ENCODE results near the gene PER1. TPM values are rescaled to one million over a fixed set of nuclear protein-coding genes. Genes with fewer than 3 reads are reported as not detected.

The PER1 gene, protein sequence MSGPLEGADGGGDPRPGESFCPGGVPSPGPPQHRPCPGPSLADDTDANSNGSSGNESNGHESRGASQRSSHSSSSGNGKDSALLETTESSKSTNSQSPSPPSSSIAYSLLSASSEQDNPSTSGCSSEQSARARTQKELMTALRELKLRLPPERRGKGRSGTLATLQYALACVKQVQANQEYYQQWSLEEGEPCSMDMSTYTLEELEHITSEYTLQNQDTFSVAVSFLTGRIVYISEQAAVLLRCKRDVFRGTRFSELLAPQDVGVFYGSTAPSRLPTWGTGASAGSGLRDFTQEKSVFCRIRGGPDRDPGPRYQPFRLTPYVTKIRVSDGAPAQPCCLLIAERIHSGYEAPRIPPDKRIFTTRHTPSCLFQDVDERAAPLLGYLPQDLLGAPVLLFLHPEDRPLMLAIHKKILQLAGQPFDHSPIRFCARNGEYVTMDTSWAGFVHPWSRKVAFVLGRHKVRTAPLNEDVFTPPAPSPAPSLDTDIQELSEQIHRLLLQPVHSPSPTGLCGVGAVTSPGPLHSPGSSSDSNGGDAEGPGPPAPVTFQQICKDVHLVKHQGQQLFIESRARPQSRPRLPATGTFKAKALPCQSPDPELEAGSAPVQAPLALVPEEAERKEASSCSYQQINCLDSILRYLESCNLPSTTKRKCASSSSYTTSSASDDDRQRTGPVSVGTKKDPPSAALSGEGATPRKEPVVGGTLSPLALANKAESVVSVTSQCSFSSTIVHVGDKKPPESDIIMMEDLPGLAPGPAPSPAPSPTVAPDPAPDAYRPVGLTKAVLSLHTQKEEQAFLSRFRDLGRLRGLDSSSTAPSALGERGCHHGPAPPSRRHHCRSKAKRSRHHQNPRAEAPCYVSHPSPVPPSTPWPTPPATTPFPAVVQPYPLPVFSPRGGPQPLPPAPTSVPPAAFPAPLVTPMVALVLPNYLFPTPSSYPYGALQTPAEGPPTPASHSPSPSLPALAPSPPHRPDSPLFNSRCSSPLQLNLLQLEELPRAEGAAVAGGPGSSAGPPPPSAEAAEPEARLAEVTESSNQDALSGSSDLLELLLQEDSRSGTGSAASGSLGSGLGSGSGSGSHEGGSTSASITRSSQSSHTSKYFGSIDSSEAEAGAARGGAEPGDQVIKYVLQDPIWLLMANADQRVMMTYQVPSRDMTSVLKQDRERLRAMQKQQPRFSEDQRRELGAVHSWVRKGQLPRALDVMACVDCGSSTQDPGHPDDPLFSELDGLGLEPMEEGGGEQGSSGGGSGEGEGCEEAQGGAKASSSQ (N-terminal part only)
- total RNA-seq, result 100 to 1,000 TPM in 3 of 4 donors, 10 to 100 TPM in 1; 85.2 to 148 (median 137) TPM

DNA sequence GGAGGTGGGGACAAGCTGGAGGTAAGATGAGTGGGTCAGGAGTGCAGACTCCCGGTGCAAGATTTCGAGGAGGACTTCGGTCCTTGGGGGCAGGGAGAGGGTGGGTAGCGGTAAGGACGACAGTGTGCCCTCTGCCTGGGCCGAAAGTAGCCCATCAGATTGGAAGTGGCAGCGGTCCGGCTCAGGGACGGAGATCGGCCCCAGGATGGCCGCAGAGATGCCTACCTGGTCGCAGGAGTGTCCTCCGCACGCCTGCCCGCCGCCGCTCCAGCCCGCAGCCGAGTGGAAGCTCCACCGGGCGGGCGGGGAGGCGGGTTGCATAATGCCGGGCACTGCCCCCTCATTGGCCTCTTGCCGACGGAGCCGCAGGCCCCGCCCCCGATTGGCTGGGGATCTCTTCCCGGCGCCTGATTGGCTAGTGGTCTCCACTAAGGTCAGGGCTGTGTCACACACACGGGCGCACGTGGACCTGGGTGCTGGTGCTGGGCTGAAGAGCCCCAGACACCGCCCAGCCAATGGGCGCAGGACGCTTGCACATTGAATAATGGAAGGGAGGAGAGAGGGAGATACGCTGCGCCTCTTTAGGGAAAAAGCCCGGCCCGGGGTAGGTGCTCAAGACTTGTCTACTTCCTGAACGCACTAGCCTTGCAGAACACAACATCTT is at the start of gene PER1:
PER1 (minus strand) TSS at position 293 of the 664 bp plus-strand sequence. CDS start 1,698 bp downstream, outside the sequence.
- TF ChIP-seq, protein P1, sequence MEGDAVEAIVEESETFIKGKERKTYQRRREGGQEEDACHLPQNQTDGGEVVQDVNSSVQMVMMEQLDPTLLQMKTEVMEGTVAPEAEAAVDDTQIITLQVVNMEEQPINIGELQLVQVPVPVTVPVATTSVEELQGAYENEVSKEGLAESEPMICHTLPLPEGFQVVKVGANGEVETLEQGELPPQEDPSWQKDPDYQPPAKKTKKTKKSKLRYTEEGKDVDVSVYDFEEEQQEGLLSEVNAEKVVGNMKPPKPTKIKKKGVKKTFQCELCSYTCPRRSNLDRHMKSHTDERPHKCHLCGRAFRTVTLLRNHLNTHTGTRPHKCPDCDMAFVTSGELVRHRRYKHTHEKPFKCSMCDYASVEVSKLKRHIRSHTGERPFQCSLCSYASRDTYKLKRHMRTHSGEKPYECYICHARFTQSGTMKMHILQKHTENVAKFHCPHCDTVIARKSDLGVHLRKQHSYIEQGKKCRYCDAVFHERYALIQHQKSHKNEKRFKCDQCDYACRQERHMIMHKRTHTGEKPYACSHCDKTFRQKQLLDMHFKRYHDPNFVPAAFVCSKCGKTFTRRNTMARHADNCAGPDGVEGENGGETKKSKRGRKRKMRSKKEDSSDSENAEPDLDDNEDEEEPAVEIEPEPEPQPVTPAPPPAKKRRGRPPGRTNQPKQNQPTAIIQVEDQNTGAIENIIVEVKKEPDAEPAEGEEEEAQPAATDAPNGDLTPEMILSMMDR (IDR thresholded peaks at IDR 0.05), result no peak
- TF ChIP-seq POLR2A (IDR thresholded peaks at IDR 0.05), result peak; percentile 85 to 97
- Histone ChIP-seq H3K36me3 (peaks cover 36 to 40% of the 10 kb centered on the region in 2 donors), H3K27me3 (no peaks in the 10 kb centered on the region), H3K4me3 (replicated peaks in 1 of 3) (peak within 1 kb of the TSS; percentile 61 to 81 (median 63)), H3K9me3 (no peaks in the 10 kb centered on the region), H3K27ac (peak within 1 kb of the TSS; percentile 93 to 100 (median 98)), H3K4me1 (peaks cover 36 to 37% of the 10 kb centered on the region in 2 donors)
- intact Hi-C loops (cut with DNase I), result no loop called here
- peak; percentile 98 for DNase-seq
- WGBS, 2 donors, result 5 to 10% methylated on average over 25 to 35 of the region's 42 CpGs

DNA sequence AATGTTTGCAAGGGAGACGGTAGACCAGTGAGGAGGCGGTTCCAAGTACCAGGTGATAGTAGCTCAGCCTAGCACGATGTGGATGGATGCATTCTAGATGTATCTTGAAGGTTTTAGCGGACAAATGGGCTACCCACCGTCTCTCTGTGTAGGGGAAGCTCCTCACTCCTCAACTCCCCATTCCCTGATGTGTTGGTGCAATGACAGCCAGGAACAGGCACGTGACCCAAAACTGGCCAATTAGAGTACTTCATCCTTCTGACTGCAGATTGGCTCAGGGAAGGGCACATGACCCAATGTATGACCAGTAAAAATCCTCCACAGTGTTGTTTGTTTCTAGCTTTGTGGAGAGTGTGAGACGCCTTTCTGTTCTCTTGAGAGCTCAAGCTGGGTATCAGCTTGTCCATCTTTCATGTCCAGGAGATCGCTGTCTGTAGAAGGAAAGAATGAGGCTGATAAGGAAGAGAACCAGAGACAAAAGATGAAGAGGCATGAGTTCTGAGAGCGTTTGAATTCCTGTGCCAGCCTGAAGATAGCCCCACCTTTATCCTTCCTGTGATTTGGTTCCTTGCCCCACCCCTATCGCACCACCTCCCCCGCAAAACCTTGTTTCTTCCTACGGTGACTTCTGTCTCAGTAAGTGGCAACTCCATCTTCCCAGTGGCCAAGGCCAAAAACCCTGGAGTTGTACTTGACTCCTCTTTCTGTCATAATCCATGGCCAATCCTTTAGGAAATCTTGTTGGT is 40.0 kb upstream of the PER1 start:
- Histone ChIP-seq H3K4me1 (peaks cover 20 to 41% of the 10 kb centered on the region in 2 donors), H3K4me3 (replicated peaks in 1 of 3) (no peak overlapping the region), H3K27me3 (no peaks in the 10 kb centered on the region), H3K9me3 (no peaks in the 10 kb centered on the region), H3K27ac (peak overlapping the region; percentile 40 to 81 (median 70)), H3K36me3 (no peaks in the 10 kb centered on the region)
- peak; percentile 80 to 84 for DNase-seq
- intact Hi-C loops (cut with DNase I), result no loop called here
- peak in 1 of 2 donors; percentile 87 for TF ChIP-seq POLR2A (IDR thresholded peaks at IDR 0.05)
- TF ChIP-seq, protein P1 (IDR thresholded peaks at IDR 0.05), result no peak
- 14 to 18% methylated on average over 12 of the region's 12 CpGs for WGBS, 2 donors

DNA sequence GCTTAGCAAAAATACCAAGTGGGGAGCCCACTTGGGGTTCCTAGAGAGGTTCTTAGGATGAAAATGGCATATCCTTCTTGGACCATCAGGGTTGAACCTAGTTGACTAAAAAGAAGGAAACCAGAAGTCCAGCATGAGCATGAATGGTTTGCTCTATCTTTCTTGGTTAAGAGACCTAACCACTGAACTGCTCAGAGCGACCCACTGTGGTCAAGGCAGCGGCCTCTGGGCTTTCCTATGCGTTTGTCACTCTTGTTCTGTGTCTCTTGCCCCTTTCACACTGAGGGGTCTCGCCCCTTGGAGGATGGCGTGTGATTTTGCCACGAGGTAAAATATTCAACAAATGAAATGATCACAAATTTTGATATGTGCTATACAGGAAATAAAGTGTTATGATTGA is 38.3 kb upstream of the PER1 start:
- Histone ChIP-seq H3K4me3 (replicated peaks in 1 of 3) (peak overlapping the region in 1 of 3 donors; percentile 95), H3K27ac (peak overlapping the region; percentile 46 to 99 (median 68)), H3K4me1 (peaks cover 20 to 41% of the 10 kb centered on the region in 2 donors), H3K27me3 (no peaks in the 10 kb centered on the region), H3K9me3 (no peaks in the 10 kb centered on the region), H3K36me3 (no peaks in the 10 kb centered on the region)
- no peak for TF ChIP-seq POLR2A (IDR thresholded peaks at IDR 0.05)
- TF ChIP-seq, protein P1 (IDR thresholded peaks at IDR 0.05), result no peak
- intact Hi-C loops (cut with DNase I), result no loop called here
- no peak for DNase-seq
- 48 to 49% methylated on average over 6 of the region's 6 CpGs for WGBS, 2 donors

All from thyroid gland (tissue), 4 donors.